Effector CD8-positive, alpha-beta T cell (primary cell): ENCODE data around the gene ARG1.
A peak's percentile ranks its signal among the peaks of the same experiment; 100 is the strongest.

ENCODE experiments used
- DNase-seq: peaks from one replicate; lab custom pipeline; 2025; lab: John Stamatoyannopoulos, UW

Gene ARG1

GRCh38 chr6:131586543-131586942 is 13.5 kb downstream of the ARG1 start:
- DNase-seq: no peak

- no peak for DNase-seq
Measured at GRCh38 chr6:131587909-131588308, 14.9 kb downstream of the ARG1 start.

- no peak for DNase-seq
Measured at GRCh38 chr6:131588643-131589042, 15.6 kb downstream of the ARG1 start.

GRCh38 chr6:131592935-131593334 is 19.9 kb downstream of the ARG1 start:
- no peak for DNase-seq

- no peak for DNase-seq
Measured at GRCh38 chr6:131594074-131594473, 21.0 kb downstream of the ARG1 start.

- DNase-seq: no peak
Measured at GRCh38 chr6:131597446-131597845, 24.4 kb downstream of the ARG1 start.

- DNase-seq: no peak
Measured at GRCh38 chr6:131600716-131601115, 27.7 kb downstream of the ARG1 start.

- DNase-seq: no peak
Measured at GRCh38 chr6:131602781-131603312, 29.8 kb downstream of the ARG1 start.

GRCh38 chr6:131613296-131613925 is 40.4 kb downstream of the ARG1 start:
- no peak for DNase-seq

- DNase-seq: no peak
Measured at GRCh38 chr6:131615275-131615674, 42.2 kb downstream of the ARG1 start.

- peak; percentile 90 for DNase-seq
Measured at GRCh38 chr6:131627724-131628682, 55.0 kb downstream of the ARG1 start, which contains the start of gene MED23. Gene MED23, minus strand, starts transcription at chr6:131628242. Its CDS starts 193 bp downstream, at chr6:131628049.

- DNase-seq: no peak
Measured at GRCh38 chr6:131628726-131629125, 55.7 kb downstream of the ARG1 start.

GRCh38 chr6:131629651-131630050 is 56.6 kb downstream of the ARG1 start:
- DNase-seq: no peak

- no peak for DNase-seq
Measured at GRCh38 chr6:131631625-131632289, 58.7 kb downstream of the ARG1 start.
